Measurements from ENCODE around the gene ANKRD18A.
A peak's percentile ranks its signal among the peaks of the same experiment; 100 is the strongest.

The ANKRD18A gene

DNA sequence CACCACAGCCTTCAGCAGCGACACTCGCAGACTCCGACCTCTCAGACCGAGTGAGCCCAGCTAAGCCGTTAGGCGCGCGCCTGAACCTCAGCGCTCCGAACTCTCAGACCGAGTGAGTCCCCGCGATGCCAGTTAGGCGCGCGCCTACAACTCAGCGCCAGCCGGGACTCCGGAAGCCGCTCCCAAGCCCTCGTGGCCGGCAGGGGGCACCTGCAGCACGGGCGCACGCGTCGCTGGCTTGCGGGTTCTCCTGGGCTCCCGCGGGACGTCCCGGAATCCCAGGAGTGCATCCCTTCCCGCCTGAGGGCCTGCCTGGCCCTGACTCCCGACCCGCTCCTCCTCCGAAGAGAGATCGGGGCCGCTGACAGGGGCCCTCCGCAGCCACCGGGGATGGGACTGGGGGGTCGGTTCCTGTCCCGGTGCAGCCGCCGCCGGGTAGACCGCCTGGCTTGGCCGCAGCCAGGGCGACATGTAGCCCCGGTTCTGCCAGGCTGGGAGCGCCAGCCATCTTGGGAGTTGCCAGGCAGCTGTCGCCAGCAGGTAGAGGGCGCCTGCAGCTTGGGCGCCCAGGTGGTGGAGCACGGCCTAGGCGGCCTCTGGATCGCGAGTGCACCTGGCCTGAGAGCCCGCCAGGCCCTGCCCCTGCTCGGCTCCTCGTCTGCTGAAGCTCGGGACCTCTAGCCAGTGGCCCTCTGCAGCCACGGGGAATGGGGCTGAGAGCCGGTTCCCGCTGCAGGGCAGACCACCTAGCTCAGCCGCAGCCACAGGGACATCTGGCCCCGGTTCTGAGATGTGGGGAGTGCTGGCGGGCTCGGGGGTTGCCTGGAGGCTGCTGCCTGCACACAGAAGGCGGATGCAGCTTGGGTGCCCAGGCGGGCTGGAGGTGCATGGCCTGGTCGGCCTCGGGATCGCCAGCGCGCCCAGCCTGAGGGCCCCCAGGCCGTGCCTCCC, at the start of gene ANKRD18A:
ANKRD18A (minus strand) TSS at position 114 of the 951 bp plus-strand sequence. CDS start 311 bp downstream, outside the sequence.
- peak; percentile 54 to 72 for DNase-seq

DNA sequence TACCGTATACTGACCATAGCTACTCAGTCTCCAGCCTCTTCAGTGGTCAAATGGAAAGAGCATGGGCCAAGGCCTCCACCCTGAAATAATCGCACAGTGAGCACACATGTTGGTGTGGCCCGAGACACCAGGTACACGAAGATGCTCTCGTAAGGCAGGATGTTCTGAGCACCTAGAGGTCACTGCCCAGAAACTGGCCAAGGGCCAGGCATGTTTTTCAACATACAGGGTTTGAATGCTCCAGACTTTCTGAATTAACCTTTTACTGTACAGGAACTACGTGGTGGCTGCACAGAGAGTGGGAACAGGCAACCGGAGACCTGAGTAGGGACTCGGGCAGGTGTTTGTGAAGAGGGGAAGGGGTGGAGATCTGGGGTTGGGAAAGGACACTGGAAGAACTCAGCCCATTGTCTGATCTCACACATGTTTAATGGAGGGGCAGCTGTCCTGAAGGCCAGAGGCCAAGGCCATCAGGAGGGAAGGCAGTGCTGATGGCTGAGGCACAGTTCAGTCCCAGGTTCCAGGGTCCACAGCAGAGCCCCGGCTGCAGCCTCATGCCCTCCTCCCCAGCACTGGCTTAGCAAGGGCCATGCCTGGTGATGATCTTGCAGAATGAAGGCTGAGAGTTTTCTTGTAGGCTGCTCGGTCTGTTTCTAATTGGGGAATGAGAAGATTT, 48.5 kb upstream of the ANKRD18A start:
- DNase-seq = no peak

DNA sequence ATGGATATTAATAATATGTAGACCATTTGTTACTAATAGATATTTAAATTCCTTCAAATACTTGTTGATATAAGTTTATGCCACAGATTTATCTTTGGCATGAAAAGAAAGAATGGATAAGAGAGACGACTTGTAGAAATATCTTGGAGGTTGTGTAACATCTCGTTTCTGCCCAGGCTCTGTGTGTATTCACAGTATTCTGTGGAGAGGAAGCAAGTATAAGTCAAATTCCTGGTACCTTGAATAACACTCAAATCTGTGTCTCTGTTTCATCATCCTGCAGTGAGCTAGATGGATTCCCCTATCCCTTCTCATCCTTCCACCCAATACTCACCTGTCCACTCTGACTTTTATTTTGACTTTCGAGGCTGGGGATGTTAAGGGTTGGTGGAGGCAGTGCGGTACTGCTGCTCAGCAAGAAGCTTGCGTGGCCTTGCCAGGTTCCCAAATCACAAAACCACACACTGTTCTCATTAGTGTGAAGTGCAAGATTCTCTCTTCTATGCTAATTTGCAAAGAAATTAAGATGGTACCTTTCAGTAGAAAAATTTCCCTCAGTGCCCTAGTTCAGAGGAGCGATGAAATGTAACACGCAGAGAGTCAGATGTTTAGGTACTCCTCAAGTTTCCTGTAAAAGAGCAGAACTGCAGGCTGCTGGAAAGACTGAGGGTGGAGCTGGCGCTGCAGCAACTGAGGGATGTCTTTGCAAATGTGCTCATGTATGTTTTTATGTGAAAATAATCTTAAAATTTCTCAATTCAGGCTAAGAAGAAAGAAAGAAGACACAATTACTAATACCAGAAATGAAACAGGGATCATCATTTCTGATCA, 42.6 kb upstream of the ANKRD18A start:
- DNase-seq = no peak

DNA sequence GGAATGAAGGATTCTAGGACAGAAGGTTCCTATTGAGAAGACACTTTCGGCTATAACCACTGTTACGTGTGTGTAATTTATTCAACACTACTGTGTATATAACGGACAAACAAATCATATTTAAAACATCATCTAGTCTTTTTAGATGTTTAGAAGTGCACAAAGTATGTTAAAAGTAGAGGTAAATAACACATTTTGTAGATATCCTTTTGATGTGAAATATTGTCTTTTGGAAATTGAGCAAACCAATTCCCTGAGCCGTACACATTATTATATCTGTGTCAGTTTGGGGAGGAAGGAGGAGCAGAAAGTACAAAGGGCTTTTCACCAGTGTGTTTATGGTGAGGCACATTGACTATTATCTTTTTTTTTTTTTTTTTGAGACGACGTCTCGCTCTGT, 39.1 kb upstream of the ANKRD18A start:
- no peak for DNase-seq

DNA sequence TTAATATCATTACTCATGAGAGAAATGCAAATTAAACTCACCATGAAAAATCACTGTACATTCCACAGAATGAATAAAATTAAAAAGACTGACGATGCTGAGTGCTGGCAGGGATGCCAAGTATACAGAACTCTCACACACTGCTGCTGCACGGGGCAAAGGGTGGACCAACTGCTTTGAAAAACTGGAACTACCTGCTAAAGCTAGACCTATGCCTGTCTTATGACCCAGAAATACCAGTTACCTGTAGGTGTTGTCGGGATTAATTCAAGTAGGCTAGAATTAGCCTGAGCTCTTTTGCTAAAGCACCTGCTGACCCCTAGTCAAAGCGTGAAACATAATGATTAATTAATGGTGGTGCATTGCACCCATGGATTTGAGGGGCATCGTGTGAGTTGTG, 36.5 kb upstream of the ANKRD18A start:
- DNase-seq = no peak

DNA sequence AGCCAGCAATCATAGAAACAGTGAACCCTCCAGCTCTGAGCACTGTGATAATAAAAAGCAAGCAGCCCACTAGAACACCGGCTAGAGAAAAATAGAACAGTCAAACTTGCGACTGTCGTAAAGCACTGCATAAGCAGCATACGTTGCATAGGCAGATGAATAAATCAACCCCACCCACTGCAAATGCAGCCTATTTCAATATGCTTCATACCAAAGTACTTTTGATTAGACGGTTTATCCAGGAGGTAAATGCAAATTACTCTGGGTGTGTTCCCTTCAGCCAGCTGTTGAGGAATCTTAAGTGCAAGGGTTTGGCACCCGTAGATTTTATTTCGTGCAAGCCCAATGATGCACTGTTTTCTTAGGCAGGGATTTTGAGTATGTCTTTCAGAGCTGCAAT, 32.1 kb upstream of the ANKRD18A start:
- DNase-seq = no peak

DNA sequence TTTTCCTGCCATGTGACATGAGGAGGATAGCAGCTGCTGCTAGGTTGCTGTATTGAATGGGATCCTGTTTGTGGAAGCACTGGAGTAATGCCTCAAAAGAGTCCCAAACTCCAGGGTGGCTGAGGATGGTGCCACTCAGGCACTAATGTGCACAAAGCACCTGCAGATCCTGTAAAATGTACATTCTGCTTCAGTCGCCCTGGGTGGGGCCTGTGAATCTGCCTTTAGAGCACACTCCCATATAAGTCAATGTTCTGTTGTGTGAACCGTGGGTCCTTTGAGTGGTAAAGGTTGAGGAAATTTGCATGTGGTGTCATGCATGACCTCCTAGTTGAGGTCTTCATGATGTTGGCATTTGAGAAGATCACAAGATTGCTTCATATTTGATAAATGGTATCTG, 31.6 kb upstream of the ANKRD18A start:
- DNase-seq = no peak

DNA sequence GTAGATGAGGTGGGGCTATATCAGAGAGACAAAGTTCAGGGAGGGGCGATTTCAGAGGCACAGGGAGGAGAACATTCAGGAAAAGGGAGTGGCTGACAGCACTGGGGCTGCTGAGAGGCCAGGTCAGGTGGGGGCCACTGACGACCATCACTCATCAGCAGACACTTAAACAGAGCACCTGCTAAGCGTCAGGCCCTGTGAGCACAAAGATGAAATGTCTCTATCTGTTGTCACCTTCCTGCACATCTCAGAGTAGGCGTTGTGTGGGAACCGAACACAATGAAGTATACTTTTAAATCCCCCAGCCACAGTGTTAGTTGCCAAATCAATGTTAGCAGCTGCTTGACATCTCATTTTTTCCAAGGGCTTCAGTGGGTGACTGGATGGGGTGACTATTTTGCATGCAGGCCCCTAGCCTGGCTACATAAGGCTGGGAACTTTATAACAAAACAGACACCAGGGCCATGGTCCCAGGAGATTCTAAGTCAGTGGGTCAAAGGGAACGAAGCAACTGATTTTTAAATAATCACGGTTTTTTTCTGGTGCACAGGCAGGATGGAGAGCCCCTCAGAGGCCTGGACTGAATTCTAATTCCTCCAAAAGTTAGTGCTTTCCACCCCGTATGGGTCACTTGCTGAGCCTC, 31.1 kb upstream of the ANKRD18A start:
- no peak for DNase-seq

DNA sequence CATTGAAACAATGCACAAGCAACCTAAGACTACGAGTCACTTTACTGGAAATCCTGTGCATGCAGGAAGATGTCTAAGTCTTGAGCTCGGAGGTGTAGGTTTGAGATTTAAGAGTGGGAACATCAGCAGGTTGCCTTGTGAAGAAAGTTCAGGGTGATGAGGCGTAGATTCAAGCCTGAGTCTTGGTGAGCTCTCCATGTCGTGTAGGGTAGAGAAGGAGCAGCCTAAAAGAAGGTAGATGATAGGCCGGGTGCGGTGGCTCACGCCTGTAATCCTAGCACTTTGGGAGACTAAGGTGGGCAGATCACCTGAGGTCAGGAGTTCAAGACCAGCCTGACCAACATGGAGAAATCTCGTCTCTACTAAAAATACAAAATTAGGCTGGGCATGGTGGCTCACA, 30.2 kb upstream of the ANKRD18A start:
- DNase-seq = no peak

DNA sequence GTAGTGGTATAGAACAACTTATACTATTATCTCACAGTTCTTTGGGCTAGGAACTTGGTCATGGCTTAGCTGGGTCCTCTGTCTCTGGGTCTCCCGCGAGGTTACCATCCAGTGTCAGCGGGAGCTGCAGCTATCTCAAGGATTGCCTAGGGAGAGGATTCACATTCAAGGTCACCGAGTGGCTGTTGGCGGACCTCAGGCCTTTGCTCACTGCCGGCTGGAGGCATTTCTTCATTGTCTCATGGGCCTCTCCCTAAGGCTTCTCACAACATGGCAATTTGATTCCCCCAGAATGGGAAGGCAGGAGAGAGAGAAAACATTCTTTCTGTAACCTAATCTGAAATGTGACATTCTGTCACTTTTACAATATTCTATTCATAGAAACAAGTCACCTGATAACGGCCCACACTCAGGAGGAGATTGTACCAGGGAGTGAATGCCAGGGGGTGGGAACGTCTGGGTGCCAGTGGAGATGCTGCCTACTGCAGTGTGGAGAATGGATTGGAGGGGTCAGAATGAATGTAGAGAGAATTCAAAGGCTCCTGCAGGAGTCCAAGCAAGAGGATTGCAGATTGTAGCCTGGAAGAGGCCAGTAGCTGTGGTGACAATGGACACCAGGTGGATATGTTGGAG, 29.5 kb upstream of the ANKRD18A start:
- DNase-seq = no peak

DNA sequence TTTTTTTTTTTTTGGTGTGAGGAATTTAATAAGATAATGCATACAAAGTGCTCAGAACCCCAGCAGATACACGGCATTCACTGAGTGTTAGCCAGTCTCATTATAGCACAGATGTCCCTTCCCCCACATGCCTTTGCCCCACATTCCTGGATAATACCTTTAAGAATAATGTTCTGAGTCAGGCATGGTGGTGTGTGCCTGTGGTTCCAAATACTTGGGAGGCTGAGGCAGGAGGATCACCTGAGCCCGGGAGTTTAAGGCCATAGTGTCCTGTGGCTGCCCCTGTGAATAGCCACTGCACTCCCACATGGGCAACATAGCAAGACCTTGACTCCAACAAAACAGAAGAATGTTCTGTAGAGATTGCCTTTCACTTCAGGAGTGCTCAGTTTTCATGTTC, 24.2 kb upstream of the ANKRD18A start:
- DNase-seq = no peak

DNA sequence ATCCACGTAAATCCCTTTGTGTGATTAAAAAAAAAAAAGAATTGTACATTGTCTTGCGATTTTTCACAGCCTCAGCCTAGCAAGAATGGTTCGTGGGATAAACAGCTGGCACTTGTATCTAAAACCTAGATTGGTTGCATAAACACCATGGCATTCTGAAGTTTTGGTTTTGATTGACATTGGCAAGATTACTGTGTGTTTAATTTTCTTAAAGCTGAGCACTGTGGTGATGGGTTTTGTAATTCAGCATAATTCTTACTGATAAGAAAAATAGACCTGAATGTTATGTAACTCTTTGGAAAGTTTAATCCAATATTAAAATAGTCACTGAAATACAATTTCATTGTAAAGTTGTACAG, 23.4 kb upstream of the ANKRD18A start:
- DNase-seq = no peak

DNA sequence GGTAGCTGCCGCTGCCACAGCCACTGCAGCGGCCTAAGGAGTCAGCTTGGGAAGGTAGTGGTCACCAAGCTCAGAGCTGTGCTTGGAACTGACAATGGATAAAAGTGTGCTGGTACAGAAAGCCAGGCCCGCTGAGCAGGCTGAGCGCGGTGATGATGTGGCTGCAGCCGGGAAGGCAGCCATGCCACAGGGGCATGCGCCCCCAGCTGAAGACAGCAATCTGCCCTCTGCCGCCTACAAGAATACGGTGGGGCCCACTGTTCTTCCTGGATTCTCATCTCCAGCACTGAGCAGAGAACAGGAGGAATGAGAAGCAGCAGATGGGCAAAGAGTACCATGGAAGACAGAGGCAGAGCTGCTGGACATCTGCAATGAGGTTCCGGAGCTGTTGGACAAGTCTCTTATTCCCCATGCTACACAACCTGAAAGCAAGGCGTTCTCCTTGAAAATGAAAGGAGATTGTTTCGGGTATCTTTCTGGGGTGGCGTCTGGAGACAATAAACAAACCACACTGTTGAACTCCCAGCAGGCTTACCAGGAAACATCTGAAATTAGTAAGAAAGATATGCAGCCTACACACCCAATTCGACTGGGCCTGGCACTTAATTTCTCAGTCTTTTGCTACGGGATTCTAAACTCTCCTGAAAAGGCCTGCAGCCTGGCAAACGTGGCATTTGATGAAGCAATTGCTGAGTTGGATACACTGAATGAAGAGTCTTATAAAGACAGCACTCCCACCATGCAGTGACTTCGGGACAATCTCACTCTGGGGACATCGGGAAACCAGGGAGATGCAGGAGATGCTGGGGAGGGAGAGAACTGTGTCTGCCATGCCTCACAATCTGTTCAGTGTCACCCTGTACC, 22.8 kb upstream of the ANKRD18A start:
- DNase-seq = no peak

DNA sequence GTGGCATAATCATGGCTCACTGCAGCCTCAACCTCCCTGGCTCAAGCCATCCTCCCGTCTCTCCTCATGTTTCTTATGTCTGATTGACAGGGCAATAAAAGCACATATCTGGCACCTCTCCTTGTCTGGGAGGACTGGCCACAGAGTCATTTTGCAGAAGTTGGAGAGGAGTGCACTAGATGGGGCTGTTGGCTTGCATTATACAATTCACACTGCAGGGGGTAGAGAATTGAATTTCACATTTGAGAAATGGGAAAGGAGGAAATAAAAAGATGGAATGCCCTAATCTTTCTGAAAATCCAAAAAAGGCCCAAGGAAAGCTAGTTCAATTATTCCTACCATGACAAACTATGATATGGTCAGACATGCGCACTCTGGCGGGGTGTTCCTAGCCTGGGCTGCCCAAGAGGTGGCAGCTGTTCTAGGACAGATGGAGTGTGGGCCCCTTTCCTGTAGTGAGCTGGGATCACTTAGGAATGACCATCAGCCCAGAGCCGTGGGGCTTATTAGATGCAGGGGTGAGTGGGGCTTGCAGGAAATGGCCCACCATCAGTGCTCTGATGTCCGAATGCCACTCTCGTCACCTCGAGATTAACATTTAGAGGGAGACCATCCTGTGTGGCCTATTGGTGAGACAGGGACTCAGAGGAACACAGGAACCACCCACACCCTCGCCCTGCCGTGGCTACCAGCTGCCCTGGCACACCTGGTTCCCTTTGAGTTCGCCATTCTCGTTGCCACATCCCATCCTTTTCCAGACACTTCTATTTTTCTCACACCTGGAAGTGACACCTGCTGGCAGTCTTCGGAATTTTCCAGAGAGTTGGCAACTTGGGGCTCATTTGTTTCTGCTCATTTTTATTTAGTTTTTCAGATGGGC, 21.8 kb upstream of the ANKRD18A start:
- no peak for DNase-seq

DNA sequence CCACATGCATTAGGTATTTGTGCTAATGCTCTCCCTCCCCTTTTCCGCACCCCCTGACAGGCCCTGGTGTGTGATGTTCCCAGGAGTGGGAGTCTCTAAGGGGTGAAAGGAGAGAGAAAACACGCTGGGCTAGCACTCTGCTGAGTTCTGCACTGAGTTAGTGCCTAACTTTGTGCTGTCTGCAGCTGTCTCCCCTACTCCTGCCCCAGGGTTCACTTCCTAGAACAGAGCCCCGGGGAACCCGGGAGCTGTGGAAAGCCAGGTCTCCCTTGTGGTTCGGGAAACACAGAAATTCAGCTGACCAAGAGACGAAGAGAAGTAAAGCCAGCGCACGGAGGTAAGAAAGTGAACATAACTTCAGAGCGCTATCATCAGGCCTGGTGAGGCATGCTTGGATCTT, 20.7 kb upstream of the ANKRD18A start:
- no peak for DNase-seq

DNA sequence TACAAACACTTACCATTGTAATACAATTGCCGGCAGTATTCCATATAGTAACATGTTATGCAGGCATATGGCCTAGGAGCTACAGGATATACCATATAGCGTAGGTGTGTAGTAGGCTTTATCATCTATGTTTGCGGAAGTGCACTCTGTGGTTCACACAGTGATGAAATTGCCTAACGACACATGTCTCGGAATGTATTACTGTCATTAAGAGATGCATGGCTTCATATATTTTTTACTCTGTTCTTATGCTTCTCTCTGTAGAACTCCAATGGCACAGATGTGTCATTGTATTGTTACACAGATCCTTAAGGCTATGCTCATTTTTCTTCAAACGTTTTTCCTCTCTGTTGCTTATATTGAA, 19.2 kb upstream of the ANKRD18A start:
- DNase-seq = no peak

DNA sequence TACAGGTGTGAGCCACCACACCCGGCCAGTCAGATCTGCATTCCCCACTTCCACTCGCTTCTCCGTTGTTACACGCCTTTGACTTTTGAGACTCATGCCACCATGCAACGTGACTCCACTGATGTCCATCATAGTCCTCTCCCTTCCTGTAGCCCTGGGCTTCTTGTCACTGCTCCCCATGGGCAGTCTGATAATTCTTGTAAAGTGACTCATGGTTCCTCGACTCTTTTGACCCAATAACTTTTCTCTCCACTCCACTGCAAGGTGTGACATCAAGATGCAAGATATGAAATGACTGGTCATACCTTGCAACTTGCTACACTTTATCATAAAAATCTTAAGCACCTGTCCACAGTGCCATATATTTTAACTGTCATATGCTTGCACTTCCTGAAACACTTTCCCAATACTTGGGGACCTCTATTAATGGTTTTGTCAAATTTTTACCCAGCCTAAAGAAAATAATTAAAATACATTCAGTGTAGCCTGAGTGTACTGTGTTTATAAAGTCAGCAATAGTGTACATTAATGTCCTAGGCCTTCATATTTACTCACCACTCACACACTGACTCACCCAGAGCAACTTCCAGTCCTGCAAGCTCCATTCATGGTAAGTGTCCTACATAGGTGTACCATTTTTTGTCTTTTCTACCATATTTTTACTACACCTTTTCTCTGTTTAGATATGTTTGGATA, 18.6 kb upstream of the ANKRD18A start:
- DNase-seq = no peak

DNA sequence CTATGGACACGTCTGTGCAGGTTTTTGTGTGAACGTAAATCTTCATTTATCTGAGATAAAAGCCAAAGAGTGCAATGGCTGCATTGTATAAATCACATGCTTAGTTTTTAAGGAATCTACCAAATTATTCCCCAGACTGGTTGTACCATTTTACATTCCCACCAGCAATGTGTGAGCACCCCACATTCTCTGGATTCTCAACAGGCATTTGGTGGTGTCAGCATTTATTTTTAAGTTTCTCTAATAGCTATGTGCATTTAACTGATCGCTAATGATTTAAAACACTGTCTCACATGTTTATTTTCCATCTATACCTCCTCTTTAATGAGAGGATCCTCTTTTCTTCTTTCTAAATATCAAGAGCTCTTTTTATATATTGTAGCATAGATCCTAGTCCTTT, 13.9 kb upstream of the ANKRD18A start:
- DNase-seq = no peak

DNA sequence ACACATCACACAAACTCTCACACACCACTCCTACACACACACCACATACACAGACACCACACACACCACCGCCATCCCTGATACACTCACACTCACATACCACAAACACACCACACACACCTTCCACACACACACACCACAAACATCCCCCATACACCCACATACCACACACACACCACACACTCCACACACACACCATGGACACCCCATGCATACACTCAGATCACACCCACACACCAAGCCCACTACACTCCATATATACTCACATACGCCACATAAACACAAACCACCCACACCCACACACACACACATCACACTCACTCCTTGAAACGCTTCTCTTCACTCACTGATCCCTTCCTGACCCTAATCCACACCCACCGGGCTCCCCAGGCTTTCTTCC, 9.1 kb upstream of the ANKRD18A start:
- no peak for DNase-seq

DNA sequence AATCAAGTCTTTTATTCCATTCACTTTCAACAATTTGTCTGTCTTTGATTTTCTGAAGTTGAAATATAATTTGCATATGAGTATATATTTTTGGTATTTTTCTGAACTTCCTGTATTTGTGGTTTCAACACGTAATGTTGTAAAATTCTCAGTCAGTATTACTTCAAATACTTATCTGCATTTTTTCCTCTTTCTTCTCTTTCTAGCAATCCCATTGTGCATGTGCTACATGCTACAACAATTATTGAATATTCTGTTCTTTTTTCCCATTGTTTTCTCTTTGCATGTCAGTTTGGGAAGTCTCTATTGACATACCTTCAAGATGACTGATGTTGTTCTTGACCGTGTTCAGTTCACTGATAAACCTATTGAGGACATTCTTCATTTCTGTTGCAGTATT, 5.6 kb upstream of the ANKRD18A start:
- no peak for DNase-seq
